IPS-18a (cell line): ENCODE measurements around the gene TVP23C.
A peak's percentile ranks its signal among the peaks of the same experiment; 100 is the strongest.

Source experiments
- H3K27ac ChIP-seq: one replicate; pipeline ENCODE4 v1.5.1; 2013; ENCODE audit warnings: low read length
- H3K27me3 ChIP-seq: one replicate; pipeline ENCODE4 v1.6.1; 2013; ENCODE audit warnings: mild to moderate bottlenecking, low read length; ENCODE audit not compliant: control insufficient read depth, insufficient read depth
- H3K36me3 ChIP-seq: one replicate; pipeline ENCODE4 v1.6.1; 2013; ENCODE audit warnings: low read depth, low read length; ENCODE audit not compliant: control insufficient read depth
- H3K4me1 ChIP-seq: one replicate; pipeline ENCODE4 v1.6.1; 2013; ENCODE audit warnings: low read depth, low read length; ENCODE audit not compliant: control insufficient read depth
- H3K4me3 ChIP-seq: one replicate; pipeline ENCODE4 v1.5.1; 2013; ENCODE audit warnings: low read length
- H3K9ac ChIP-seq: one replicate; pipeline ENCODE4 v1.6.1; 2013; ENCODE audit warnings: mild to moderate bottlenecking, low read length, moderate library complexity
- H3K9me3 ChIP-seq: one replicate; pipeline ENCODE4 v1.6.1; 2013; ENCODE audit warnings: low read depth, low read length; ENCODE audit not compliant: control insufficient read depth

TVP23C gene

GRCh38 chr17:15492186-15492585, 71.1 kb downstream of the TVP23C start:
- H3K9me3 ChIP-seq, result no peaks in the 10 kb centered on the region
- H3K4me1 ChIP-seq, result peaks cover 14% of the 10 kb centered on the region
- no peak overlapping the region for H3K27ac ChIP-seq
- no peak overlapping the region for H3K9ac ChIP-seq
- no peak overlapping the region for H3K4me3 ChIP-seq
- H3K27me3 ChIP-seq, result no peaks in the 10 kb centered on the region
- H3K36me3 ChIP-seq, result peaks cover 2% of the 10 kb centered on the region

- H3K36me3 ChIP-seq, result peaks cover 2% of the 10 kb centered on the region
- H3K4me1 ChIP-seq, result peaks cover 14% of the 10 kb centered on the region
- no peak overlapping the region for H3K9ac ChIP-seq
- no peaks in the 10 kb centered on the region for H3K9me3 ChIP-seq
- no peak overlapping the region for H3K4me3 ChIP-seq
- H3K27me3 ChIP-seq, result no peaks in the 10 kb centered on the region
- H3K27ac ChIP-seq, result peak overlapping the region; percentile 56
Observed at GRCh38 chr17:15490634-15491261, 72.5 kb downstream of the TVP23C start.

GRCh38 chr17:15488557-15488956, 74.7 kb downstream of the TVP23C start:
- no peak overlapping the region for H3K27ac ChIP-seq
- H3K4me3 ChIP-seq, result no peak overlapping the region
- peaks cover 7% of the 10 kb centered on the region for H3K36me3 ChIP-seq
- H3K9ac ChIP-seq, result no peak overlapping the region
- H3K9me3 ChIP-seq, result no peaks in the 10 kb centered on the region
- peaks cover 24% of the 10 kb centered on the region for H3K4me1 ChIP-seq
- no peaks in the 10 kb centered on the region for H3K27me3 ChIP-seq

- no peak overlapping the region for H3K27ac ChIP-seq
- no peaks in the 10 kb centered on the region for H3K27me3 ChIP-seq
- H3K9ac ChIP-seq, result no peak overlapping the region
- peaks cover 8% of the 10 kb centered on the region for H3K36me3 ChIP-seq
- H3K4me3 ChIP-seq, result no peak overlapping the region
- H3K9me3 ChIP-seq, result no peaks in the 10 kb centered on the region
- H3K4me1 ChIP-seq, result peaks cover 10% of the 10 kb centered on the region
Observed at GRCh38 chr17:15485045-15485444, 78.2 kb downstream of the TVP23C start.

- no peak overlapping the region for H3K4me3 ChIP-seq
- H3K27me3 ChIP-seq, result no peaks in the 10 kb centered on the region
- H3K9ac ChIP-seq, result no peak overlapping the region
Observed at GRCh38 chr17:15483431-15483830, 79.9 kb downstream of the TVP23C start.

GRCh38 chr17:15482476-15482875, 80.8 kb downstream of the TVP23C start:
- Histone ChIP-seq H3K9ac (no peak overlapping the region), H3K27me3 (no peaks in the 10 kb centered on the region), H3K4me3 (no peak overlapping the region), H3K27ac (no peak overlapping the region), H3K36me3 (peaks cover 7% of the 10 kb centered on the region), H3K9me3 (no peaks in the 10 kb centered on the region), H3K4me1 (peaks cover 10% of the 10 kb centered on the region)

More at GRCh38 chr17:15483431-15483830, 79.9 kb downstream of the TVP23C start:
- Histone ChIP-seq H3K9me3 (no peaks in the 10 kb centered on the region), H3K4me1 (peaks cover 10% of the 10 kb centered on the region), H3K27ac (no peak overlapping the region), H3K36me3 (peaks cover 8% of the 10 kb centered on the region)

GRCh38 chr17:15481481-15481880, 81.8 kb downstream of the TVP23C start:
- no peak overlapping the region for H3K4me3 ChIP-seq
- H3K27me3 ChIP-seq, result no peaks in the 10 kb centered on the region
- no peak overlapping the region for H3K27ac ChIP-seq
- H3K4me1 ChIP-seq, result peaks cover 10% of the 10 kb centered on the region
- peaks cover 5% of the 10 kb centered on the region for H3K36me3 ChIP-seq
- no peaks in the 10 kb centered on the region for H3K9me3 ChIP-seq
- H3K9ac ChIP-seq, result no peak overlapping the region

GRCh38 chr17:15480204-15480603, 83.1 kb downstream of the TVP23C start:
- H3K27ac ChIP-seq, result no peak overlapping the region

GRCh38 chr17:15479703-15480102, 83.6 kb downstream of the TVP23C start:
- Histone ChIP-seq H3K27me3 (no peaks in the 10 kb centered on the region), H3K27ac (no peak overlapping the region), H3K9ac (no peak overlapping the region), H3K4me1 (peaks cover 4% of the 10 kb centered on the region), H3K36me3 (peaks cover 5% of the 10 kb centered on the region), H3K9me3 (no peaks in the 10 kb centered on the region), H3K4me3 (no peak overlapping the region)

More at GRCh38 chr17:15480204-15480603, 83.1 kb downstream of the TVP23C start:
- H3K9me3 ChIP-seq, result no peaks in the 10 kb centered on the region
- no peak overlapping the region for H3K9ac ChIP-seq
- no peaks in the 10 kb centered on the region for H3K27me3 ChIP-seq
- H3K4me1 ChIP-seq, result peaks cover 9% of the 10 kb centered on the region
- H3K4me3 ChIP-seq, result no peak overlapping the region
- H3K36me3 ChIP-seq, result peaks cover 5% of the 10 kb centered on the region

- Histone ChIP-seq H3K4me1 (no peaks in the 10 kb centered on the region), H3K27me3 (no peaks in the 10 kb centered on the region), H3K4me3 (no peak overlapping the region), H3K27ac (no peak overlapping the region), H3K36me3 (peaks cover 4% of the 10 kb centered on the region), H3K9me3 (no peaks in the 10 kb centered on the region), H3K9ac (no peak overlapping the region)
Observed at GRCh38 chr17:15478845-15479244, 84.4 kb downstream of the TVP23C start.

- Histone ChIP-seq H3K4me1 (no peaks in the 10 kb centered on the region), H3K27me3 (no peaks in the 10 kb centered on the region), H3K36me3 (no peaks in the 10 kb centered on the region), H3K27ac (no peak overlapping the region), H3K9ac (no peak overlapping the region), H3K9me3 (no peaks in the 10 kb centered on the region), H3K4me3 (no peak overlapping the region)
Observed at GRCh38 chr17:15475631-15476354, 87.5 kb downstream of the TVP23C start.

GRCh38 chr17:15472891-15473290, 90.4 kb downstream of the TVP23C start:
- H3K4me1 ChIP-seq, result no peaks in the 10 kb centered on the region
- no peaks in the 10 kb centered on the region for H3K9me3 ChIP-seq

More at GRCh38 chr17:15472891-15473290, 90.4 kb downstream of the TVP23C start:
- H3K4me3 ChIP-seq, result no peak overlapping the region
- no peak overlapping the region for H3K27ac ChIP-seq
- no peaks in the 10 kb centered on the region for H3K27me3 ChIP-seq
- H3K9ac ChIP-seq, result no peak overlapping the region
- no peaks in the 10 kb centered on the region for H3K36me3 ChIP-seq
